D721Med (cell line): ENCODE measurements around the gene CDH18.
"Not testable (repeated sequence)": the region's sequence is repeated elsewhere in the genome, so short reads cannot be mapped to it uniquely, and the experiment has no call there.

ENCODE experiments used
- DNase-seq: peaks from one replicate; pipeline ENCODE4 v3.0.0; 2011; ENCODE audit warnings: low spot score; ENCODE audit not compliant: insufficient read length
- FAIRE-seq: peaks from 2 replicates; lab custom pipeline; 2011; peaks lifted over from hg19 to GRCh38; lab: Jason Lieb, UNC
- CTCF ChIP-seq: IDR thresholded peaks from 2 replicates; pipeline ENCODE4 v1.5.1; 2012; ENCODE audit warnings: mild to moderate bottlenecking, control low read depth; ENCODE audit not compliant: insufficient read depth; ENCODE audit errors: missing control alignments

CDH18 gene

GRCh38 chr5:19837536-19838174 lies 150.3 kb downstream of the CDH18 start:
- FAIRE-seq (no peak), DNase-seq (no peak)
- no peak for TF ChIP-seq CTCF

DNA sequence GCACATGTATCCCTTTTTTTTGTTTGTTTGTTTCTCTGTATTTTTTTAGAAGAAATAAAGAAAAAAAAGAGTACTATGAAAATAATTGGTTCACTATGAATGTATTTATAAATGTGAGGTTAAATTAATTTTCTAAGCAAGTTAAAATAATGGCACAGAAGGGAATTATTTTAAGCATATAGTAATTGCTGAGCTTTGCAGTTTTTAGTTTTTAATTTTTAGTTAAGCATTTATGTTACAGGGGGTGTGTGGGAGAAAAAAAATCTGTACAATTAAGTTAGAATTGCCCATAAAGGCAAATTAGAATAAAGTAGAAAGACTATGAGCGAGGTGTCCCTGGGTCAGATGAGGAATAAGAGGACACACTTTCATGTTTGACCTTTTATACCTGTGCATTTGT lies 152.6 kb downstream of the CDH18 start:
- DNase-seq (no peak), FAIRE-seq (no peak)
- no peak for TF ChIP-seq CTCF

- FAIRE-seq, DNase-seq: not testable (repeated sequence)
Measured at GRCh38 chr5:19812720-19813119, 175.3 kb downstream of the CDH18 start.

DNA sequence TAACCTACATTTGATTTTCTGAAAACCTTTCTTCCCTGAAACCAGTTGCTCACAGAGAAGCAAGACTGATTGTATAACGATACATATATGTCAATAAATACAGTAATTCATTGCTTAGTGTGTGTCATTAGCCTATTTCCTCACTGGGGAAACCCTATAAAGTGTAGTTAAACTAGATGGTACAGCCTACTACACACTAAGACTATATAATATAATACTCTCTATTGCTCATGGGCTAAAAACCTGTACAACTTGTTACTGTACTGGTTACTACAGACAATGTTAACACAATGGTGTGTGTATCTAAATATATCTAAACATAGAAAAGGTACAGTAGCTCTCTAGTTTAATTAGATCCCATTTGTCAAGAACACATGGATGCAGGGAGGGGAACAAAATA lies 181.2 kb downstream of the CDH18 start:
- no peak for FAIRE-seq
- no peak for DNase-seq
- no peak for TF ChIP-seq CTCF

- no peak for TF ChIP-seq CTCF
- FAIRE-seq, result no peak
- no peak for DNase-seq
Measured at GRCh38 chr5:19802686-19803085, 185.3 kb downstream of the CDH18 start.

DNA sequence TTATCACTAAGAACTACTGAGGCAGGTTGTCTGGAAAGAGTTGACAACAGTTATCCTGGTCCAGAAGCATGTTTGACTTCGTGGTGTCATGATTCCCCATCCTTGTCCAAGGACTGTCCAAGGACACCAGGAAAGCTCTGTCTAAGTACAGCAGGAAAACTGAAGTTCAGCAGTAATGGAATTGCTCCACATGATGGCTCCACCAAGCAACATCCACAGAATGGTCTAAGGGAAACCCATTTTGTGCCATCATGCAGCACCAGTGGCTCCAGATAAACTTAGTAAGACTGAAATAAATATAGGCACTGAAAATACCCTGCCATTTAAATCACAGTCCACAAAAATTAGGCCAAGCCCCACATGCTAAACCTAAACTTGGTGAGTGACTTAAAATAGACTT lies 192.8 kb downstream of the CDH18 start:
- FAIRE-seq (no peak), DNase-seq (no peak)

DNA sequence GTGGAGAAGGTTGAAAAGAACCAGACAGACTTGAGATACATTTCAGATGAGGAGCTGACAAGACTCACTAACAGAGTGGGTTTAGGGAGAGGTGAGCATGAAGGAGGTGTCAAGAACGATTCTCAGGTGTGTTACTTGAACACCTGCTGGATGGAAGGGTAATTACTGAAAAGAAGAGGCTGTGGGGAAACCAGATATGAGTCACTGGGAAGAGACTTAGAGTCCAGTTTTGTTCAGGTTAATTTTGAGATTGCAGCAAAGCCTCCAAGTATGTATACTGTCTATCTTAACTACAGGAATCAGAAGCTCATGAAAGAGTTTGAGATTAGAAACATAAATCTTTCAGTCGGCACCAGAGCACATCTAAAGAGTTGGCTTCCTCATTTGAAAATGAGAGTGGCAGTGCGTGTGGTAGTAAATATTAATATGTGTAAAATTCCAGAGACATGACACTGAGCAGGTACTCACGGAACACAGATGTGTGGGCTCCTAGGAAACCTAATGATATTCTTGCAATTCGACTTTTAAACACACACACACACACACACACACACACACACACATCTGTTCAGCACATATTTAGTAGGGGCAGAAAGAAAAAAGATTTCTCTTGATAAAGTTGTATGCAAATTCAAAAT lies 197.1 kb downstream of the CDH18 start:
- no peak for DNase-seq
- FAIRE-seq, result no peak
- no peak for TF ChIP-seq CTCF

More for the DNA sequence above, 192.8 kb downstream of the CDH18 start:
- no peak for TF ChIP-seq CTCF
